Measurements from ENCODE around the gene RAPGEF1. TPM values are rescaled to one million over a fixed set of nuclear protein-coding genes. Genes with fewer than 3 reads are reported as not detected.

Gene RAPGEF1
- total RNA-seq, 1 experiment from 2014 or later: 9.7 TPM

DNA sequence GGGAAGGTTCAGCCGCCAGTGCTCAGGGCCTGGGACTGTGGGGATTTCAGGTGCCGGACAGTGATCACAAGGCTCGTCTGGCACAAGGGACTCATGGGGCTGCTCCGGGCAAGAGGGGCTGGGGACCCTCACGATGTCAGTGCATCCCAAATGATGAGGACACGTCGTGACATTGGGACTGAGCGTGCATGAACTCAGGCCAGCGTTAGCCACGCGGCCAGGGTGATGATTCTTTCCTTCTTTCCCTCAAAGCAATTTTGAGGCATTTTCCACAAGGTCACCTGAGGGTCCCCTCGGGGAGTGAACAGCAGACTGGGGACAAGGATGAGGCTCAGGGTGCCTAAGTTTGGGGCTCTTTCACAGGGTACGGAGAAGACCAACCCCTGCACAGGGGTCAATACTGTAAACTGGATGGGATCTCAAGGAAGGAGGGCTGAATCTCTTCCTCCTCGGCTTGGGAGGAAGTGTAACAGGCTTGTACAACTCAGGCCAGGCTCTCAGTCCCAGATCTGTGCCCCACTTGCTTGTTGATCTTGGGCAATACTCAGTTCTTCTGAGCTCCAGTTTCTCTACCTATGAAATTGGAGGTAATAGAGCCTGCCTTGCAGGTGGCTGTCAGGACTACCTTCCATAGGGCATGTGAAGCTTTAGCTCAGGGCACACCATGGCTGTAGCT, 116.1 kb downstream of the RAPGEF1 start:
- DNase-seq (ENCODE audit: low spot score): no peak

- no peak for DNase-seq (ENCODE audit: low spot score)
These were observed 117.4 kb downstream of the RAPGEF1 start for GRCh38 chr9:131622523-131622922.

DNA sequence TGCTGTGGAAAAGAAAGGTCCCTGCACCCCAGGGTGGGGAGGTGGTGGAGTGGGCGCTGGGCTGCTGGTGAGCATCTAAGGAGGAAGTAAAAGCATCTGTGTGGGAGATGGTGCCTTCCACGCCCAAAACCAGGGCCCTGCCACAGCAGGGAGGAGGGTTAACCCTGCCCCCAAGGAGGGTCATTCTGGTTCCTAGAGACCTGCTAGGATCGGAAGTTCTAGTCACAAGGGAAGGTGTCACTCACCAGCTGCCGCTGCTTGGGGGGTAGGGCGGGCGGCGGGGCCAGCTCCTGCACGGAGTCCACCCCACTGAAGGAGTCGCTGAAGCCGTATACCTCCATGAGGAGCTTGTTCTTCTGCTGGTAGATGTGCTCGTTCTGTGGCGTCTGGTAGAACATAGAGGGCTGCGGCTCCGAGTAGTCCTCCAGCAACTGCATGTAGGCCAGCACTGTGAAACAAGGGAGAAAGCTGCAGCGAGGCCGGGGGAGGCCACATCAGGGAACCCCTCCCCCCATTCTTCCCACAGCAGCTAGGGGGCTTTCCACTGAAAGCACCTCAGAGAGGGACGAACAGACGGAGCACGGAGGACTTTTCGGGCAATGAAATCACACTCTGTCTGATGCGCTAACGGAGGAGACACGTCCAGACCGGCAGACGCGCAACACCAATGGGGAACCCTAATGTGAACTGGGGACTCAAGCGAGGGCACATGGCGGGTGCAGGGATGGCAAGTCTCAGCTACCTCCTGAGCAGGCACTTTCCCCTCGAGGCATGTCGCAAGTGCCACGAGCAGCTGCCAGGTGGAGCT, 118.1 kb downstream of the RAPGEF1 start:
- no peak for DNase-seq (ENCODE audit: low spot score)

- DNase-seq (ENCODE audit: low spot score): no peak
These were observed 118.9 kb downstream of the RAPGEF1 start for GRCh38 chr9:131620764-131621520.

DNA sequence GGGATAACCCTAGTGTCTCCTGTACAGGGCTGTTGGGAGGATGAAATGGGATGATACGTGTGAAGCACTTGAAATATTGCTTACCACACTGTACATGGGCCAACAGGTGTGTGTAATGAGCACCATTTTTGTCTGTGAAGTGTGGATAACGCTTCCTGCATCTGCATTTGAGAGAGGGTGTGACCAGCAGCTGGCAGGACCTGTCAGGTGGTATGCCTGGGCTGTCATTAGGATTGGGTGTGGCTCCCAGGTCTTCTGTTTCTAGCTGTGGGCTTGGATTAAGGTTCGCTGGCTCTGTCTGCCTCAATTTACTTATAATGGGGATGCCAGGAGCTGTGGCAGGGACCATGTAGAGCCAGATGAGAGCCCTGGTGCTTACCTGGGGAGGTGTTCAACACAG, 120.2 kb downstream of the RAPGEF1 start:
- no peak for DNase-seq (ENCODE audit: low spot score)

DNA sequence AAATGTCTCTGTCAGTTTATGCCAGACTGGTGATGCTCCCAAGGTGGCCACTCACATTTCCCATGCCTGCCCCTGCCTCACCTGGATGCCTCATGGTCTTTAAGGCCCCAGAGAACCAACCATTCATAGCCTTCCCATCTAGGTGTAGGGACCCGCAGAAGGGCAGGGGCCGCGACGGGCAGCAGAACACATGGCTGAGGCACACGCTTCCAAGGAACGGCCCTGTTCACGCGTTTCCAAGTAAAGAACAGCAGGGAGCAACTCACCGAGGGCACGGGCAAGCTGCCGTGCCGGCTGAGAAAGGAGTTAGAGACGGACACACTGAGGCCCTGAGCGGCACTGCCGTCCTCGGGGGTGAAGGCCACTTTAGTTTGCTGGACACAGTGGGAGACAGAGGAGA, 121.1 kb downstream of the RAPGEF1 start:
- DNase-seq (ENCODE audit: low spot score): no peak

DNA sequence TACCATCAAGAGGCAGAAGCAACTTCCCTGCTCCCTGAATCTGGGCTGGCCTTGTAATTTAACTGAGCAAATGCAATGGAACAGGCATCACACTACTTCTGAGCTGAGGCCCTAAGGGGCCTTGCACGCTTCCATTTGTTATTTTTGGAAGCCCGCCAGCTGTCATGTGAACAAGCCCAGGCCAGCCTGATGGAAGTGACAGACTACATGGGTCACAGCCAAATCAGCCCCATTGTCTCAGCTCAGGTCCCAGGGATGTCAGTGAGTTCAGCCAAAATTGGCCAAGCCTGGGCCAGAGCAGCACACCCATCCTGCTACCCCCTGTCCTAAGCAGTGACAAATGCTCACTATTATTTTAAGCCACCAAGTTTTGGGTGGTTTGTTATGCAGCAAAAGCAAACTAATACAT, 121.8 kb downstream of the RAPGEF1 start:
- DNase-seq (ENCODE audit: low spot score): no peak

DNA sequence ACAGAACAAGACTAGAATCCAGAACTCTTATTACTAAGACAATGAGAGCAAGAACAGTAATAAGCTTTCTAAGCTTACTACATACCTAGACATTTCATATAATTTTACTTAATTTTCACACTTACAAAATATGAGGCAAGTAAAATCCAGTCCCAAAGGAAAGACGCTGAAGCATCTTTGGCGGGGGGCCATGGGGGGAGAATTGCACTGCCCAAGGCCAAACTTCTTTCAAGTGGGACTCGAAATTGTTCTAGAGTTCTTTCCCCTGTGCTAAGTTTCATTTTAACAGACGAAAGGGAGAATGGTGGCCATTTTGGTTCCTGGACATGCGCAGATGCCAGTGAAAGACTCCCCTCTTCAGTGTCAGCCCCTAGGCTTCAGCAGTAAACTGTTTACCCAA, 122.3 kb downstream of the RAPGEF1 start:
- DNase-seq (ENCODE audit: low spot score): no peak

DNA sequence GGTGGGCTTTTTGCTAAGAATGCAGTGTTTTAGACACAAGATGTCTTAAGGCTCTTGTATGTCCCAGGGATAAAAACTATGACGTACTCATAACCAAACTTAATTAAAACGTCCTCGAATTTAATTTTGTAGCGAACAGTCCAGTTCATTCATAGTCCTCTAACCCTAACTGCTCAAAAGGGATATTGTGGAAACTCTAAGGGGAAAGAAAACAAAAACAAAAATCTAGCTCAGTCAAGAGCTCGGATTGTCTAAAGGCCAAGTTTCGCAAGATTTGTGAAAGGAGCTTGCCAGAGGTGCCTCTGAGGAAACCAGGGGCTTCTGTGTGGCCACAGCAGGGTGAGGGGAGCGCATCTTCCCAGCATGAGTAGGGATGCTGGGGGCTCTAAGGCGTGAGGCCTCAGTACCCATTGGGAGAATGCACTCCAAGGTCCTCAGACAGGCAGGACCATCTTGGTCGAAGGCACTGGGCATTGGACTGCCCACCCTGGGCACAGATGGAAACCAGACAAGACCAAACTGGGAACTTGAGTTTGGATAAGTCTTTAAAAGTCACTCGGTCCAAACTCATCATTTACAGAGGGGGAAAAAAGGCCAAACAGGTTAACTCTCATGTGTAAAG, 122.8 kb downstream of the RAPGEF1 start:
- no peak for DNase-seq (ENCODE audit: low spot score)

GRCh38 chr9:131614340-131614915, 125.4 kb downstream of the RAPGEF1 start:
- DNase-seq (ENCODE audit: low spot score): no peak

GRCh38 chr9:131613921-131614320, 126.0 kb downstream of the RAPGEF1 start:
- no peak for DNase-seq (ENCODE audit: low spot score)

DNA sequence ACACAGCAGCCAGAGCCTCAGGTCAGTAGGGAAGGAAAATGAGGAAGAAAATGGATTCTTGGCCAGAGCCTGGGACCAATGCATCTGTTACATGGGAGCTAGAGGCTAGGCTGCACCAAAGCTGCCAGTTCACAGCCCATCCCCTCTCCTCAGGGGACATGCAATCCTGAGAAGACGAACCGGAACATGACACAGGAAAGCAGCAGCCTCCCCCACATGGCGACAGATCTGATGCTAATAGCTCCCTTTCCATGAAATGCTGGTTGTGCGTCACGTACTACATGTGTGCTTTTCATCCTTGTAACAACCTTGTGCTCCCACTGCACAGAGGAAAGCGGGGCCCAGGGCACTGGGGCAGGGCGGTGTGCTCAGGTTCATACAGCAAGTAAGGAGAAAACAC, 127.0 kb downstream of the RAPGEF1 start:
- DNase-seq (ENCODE audit: low spot score): no peak

DNA sequence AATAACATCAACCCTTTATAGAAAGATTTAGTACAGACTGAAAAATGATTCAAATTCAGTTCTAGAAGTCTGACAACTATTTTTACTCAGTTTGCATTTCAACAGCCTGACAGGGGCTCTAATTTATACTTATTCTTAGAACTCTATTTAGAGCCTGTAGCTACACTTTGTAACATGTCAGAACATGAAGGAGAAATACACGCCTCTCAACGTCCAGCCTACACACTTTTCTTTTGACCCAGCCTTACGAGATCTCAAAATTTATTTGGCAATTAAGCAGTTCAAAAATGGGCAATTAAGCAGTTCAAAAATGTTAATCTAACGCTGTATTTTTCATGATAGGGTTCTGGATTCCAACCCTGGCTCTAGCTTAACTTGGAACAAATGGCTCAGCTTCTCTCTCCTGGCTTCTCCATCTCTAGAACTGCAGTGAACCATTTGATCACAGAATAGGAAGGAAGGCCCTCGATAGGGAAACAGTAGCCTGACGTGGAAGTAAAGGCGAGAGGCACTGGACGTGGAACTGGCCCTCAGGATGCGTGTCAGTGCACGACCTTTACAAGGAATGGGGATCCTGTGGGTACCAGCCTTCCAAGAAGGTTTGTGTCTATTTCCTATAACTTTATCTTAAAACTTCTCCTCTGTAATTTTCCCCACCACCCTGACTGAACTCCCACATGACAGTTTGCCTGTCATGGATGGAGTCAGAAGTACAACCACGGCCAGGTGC, 128.1 kb downstream of the RAPGEF1 start:
- no peak for DNase-seq (ENCODE audit: low spot score)

GRCh38 chr9:131610231-131610761, 129.6 kb downstream of the RAPGEF1 start:
- no peak for DNase-seq (ENCODE audit: low spot score)

DNA sequence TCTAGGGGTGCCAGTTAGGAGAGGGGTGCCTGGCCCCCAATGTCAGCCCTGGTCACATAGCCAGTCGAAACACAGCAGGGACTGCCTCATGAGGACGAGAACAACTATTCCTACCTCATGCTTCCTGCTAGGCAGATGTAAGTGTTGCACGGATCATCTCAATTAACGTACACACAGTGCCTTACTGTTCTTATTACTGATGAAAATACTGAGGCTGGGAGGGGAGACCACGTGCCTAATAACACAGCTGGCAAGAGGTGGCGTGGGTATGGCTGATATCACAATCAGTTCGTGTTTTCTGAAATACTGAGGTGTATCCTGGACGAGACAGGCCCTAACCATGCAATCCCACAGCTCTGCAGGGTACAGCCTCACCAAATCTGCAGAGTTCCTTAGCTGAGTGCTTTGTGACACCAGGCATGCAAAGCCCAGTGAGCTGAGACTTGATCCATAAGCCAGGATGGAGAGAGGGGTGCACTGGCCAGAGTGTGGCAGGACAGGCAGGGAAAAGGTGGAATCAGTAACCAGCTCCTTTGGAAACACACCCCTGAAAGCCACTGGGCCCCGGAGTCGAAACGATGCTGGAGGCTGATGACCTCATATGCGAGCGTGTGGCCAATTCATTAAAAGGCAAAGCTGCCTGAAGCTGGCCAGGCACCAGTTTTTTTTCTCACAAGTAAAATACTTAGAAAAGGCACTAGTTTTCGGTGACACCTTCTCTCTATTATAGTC, 130.6 kb downstream of the RAPGEF1 start:
- peak; percentile 60 for DNase-seq (ENCODE audit: low spot score)

GRCh38 chr9:131608493-131609037, 131.3 kb downstream of the RAPGEF1 start:
- DNase-seq (ENCODE audit: low spot score): peak; percentile 87

DNA sequence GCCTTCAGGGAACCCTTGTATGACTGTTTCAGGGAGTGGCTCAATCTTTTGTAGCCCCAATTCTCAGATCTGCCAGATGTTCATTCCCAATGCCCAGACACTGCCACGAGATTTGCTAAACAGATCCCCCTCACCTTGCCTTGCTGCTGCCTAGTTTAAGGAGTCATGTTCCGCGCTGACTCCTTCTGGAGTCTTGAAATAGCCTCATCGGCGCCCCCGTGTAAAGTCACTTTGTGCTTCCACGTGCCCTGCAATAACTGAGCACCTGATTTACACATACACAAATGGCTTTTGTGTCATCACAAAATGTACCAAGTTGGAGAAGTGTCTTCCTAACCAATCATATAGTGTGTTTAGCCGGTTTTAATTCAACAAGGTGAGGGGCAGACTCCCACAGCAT, 132.3 kb downstream of the RAPGEF1 start:
- no peak for DNase-seq (ENCODE audit: low spot score)

- no peak for DNase-seq (ENCODE audit: low spot score)
These were observed 132.8 kb downstream of the RAPGEF1 start for GRCh38 chr9:131606896-131607567.

Data from H4 (cell line).